ENCODE measurements around the gene CENPM.

CENPM gene

DNA sequence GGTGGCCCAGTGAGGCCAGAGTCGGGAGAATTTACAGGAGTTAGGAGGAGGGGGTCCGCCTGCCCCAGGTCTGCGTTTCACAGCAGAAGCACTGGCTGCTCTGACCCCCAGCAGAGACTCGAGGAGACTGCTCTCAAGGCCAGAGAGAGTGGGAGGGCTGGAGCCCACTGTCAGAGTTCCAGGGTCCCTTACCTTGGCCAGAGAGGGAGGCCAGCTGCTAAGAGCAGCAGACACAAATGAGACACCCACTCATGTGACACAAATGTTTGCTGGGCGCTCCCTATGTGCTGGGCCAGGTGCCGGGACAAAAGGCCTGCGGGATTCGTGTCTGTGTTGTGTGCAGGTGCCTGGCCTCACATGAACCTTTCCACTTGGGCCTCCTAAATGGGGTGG is 17.5 kb downstream of the CENPM start:
- no peak for DNase-seq

GRCh38 chr22:41928593-41929417 is 18.1 kb downstream of the CENPM start:
- no peak for DNase-seq

DNA sequence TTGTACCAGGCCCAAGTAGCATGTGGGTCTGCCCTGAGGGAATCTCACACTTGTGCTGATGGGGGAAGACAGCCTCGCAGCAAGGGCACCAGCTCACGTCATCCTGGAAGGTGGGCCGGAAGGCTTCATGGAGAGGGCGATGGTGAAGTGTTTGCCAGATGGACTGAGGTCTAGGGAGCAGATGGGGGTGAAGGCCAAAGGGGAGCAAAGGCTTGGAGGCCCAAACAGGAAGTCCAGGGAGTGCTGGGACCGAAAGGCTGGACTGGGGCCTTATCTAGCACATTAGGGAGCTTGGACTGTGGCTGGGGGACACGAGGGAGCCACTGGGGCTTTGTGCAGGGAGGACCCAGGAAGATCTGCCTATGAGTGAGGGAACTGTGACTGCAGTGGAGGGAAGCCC is 19.1 kb downstream of the CENPM start:
- no peak for DNase-seq

GRCh38 chr22:41925783-41926460 is 21.0 kb downstream of the CENPM start:
- peak; percentile 73 to 79 for DNase-seq

DNA sequence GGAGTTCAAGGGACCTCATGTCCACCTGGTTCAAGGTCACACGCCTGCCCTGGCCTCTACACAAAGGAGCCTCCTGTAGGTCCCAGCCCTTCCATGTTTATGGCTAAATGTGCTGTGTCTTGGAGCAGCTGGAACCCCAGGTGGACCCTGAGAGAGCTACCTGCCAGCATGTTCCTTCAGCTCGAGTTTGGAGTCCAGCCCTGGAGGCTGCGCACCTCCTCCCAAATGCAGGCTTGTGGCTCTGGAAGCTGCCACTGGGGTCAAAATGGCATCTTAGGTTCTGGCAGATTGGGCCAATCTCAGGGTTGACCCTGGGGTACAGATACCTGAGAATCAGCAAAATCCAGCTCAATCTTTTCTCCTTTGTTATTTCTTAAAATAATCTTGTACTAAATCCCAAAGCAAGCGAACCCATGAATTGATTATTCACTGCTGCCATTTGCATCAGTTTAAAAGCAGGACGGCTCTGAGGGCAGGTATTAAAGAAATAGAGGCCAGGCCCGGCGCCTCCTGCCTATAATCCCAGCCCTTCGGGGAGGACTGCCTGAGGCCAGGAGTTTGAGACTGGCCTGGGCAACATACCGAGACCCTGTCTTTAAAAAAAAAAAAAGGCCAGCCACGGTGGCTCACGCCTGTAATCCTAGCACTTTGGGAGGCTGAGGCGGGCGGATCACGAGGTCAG is 23.2 kb downstream of the CENPM start:
- no peak for DNase-seq

- DNase-seq: no peak
These were observed 23.9 kb downstream of the CENPM start for GRCh38 chr22:41922940-41923594.

DNA sequence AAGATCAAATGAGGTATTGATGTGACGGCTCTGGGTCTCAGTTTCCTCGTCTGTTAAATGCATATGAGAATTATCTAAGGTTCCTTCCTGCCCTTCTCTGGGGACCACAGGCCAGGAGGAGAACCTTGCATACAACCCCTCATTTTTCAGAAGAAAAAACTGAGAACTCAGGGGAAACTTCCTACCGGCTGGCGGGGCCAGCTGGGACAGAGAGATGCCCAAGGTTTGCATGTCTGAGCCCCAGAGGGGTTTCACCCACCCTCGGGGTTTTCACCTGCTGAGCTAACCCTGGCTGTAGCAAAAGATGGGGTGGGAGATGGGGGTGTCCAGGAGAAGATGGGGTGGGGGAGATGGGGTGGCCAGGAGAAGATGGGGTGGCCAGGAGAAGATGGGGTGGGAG is 24.6 kb downstream of the CENPM start:
- no peak for DNase-seq

- no peak for DNase-seq
These were observed 26.5 kb downstream of the CENPM start for GRCh38 chr22:41920271-41920976.

GRCh38 chr22:41919357-41920224 is 27.4 kb downstream of the CENPM start:
- DNase-seq: peak; percentile 62 to 66

- DNase-seq: no peak
These were observed 28.8 kb downstream of the CENPM start for GRCh38 chr22:41917903-41918791.

DNA sequence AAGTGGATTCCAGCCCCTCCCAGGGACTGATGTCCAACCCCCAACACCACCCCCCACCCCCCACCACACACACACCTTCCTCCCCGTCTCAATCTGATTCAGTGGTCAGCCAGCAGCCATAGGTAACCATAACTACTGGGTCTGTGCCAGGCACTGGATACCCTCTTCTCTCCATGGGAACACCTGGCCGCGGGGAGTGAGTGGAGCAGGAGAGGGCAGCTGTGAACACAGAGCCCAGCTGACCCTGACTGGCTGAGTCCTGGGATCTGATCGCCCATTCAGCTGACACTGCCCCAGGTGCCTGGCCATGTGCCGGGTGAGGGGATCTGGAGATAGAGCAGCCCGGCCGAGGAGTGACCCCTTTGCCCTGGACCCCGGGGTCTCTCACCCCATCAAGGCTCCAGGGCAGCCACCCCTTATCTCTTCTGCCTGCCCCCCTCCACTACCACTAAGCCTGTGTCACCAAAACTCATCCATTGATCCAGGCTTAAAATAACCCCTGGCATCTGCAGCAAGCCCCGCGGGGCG is 29.5 kb downstream of the CENPM start:
- no peak for DNase-seq

DNA sequence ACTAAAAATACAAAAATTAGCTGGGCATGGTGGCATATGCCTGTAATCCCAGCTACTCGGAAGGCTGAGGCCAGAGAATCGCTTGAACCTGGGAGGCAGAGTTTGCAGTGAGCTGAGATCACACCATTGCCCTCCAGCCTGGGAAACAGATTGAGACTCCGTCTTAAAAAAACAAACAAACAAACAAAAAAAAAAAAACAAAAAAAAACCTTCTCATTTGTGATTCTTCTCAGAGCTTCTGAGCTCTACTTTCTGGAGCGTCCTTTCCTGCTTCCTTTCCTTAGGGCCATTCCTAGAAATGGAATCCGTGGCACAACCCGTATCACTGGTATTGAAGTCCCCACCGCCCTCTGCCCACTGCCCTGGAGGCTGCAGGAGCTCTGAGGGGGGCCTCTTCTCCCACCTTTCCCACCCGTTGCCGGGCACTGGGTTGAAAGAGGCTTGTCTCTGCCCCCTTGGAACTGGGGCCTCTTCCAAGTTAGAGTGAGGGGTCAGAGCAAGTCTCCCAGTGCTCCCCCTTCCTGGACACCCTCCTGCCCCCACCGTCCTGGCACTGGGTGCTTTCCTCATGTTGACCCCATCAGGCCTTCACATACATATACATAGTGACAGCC is 30.1 kb downstream of the CENPM start:
- DNase-seq: no peak

DNA sequence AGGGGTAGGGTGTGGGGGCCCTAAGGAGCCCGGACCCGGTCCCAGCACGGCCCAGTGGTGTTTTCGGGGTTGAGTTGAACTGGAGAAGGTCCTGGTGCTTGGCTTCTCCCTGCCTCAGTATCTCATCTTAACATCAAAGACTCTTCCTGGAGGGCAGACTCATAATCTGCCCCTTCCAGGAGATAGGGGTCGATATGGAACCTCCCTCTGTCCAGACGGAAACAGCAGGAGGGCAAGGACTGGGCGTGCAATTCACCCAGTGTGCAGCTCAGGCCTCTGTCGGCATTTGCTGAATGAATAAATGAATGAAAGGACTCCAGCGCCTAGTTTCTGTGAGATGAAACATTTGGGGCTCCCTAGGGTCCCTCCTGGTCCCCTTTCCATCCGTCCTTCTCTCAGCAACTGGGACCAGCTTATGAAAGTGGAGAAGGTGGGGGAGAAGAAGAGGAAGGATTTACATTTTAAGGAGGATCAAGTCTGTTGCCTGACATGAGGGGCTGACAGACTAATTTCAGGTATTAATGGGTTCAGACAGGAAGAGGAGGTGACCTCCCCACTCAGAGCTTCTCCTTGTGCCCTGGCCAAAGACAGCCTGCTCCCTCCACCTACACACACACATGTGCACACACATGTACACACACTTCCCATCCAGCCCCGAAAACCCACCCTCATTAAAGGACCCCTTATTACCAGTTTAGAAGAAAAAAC is 31.0 kb downstream of the CENPM start:
- no peak for DNase-seq

- DNase-seq: peak; percentile 66 to 67
These were observed 31.7 kb downstream of the CENPM start, which contains the start of gene SHISA8 for GRCh38 chr22:41915035-41915785. SHISA8 (minus strand) TSS chr22:41915074; CDS start chr22:41914667, 407 bp downstream.

- no peak for DNase-seq
These were observed 32.3 kb downstream of the CENPM start for GRCh38 chr22:41914611-41915034.

GRCh38 chr22:41913842-41914534 is 33.0 kb downstream of the CENPM start:
- no peak for DNase-seq

- DNase-seq: no peak
These were observed 33.8 kb downstream of the CENPM start for GRCh38 chr22:41913040-41913719.
